Measurements from ENCODE around the gene MYF6.

GRCh38 chr12:80681786-80682185 lies 25.6 kb upstream of the MYF6 start:
- no peak for TF ChIP-seq EZH2 (IDR thresholded peaks at IDR 0.05)
- no peak for TF ChIP-seq CTCF (IDR thresholded peaks at IDR 0.05)

Measured in neural progenitor cell (in vitro differentiated cells).